Activated CD8-positive, alpha-beta memory T cell treated with anti-CD3 and anti-CD28 coated beads, Interleukin-2, amount 50 U/mL, for 24 hours (primary cell): ENCODE measurements around the gene MDP1.

ENCODE experiments used
- DNase-seq: peaks from one replicate; pipeline ENCODE4 v3.0.0-alpha.2; 2020; ENCODE audit errors: extremely low read depth

MDP1 gene

GRCh38 chr14:24215495-24216344, at the start of gene MDP1:
MDP1 (minus strand) TSS chr14:24216066; CDS start chr14:24215955, 111 bp downstream.
- peak; percentile 71 for DNase-seq

- DNase-seq, result no peak
Observed at GRCh38 chr14:24264298-24264697, 48.4 kb upstream of the MDP1 start.

- DNase-seq, result no peak
Observed at GRCh38 chr14:24263848-24264247, 48.0 kb upstream of the MDP1 start.

GRCh38 chr14:24262821-24263733, 47.2 kb upstream of the MDP1 start, which contains the start of gene TGM1:
TGM1 (minus strand) TSS chr14:24263177; CDS start chr14:24262352, 825 bp downstream.
- no peak for DNase-seq

GRCh38 chr14:24261969-24262327, 46.1 kb upstream of the MDP1 start:
- DNase-seq, result no peak

GRCh38 chr14:24261256-24261968, 45.5 kb upstream of the MDP1 start:
- no peak for DNase-seq

GRCh38 chr14:24260780-24261157, 44.9 kb upstream of the MDP1 start:
- no peak for DNase-seq

- DNase-seq, result no peak
Observed at GRCh38 chr14:24260026-24260779, 44.3 kb upstream of the MDP1 start.

GRCh38 chr14:24259282-24260025, 43.6 kb upstream of the MDP1 start:
- no peak for DNase-seq

- DNase-seq, result no peak
Observed at GRCh38 chr14:24258548-24259265, 42.8 kb upstream of the MDP1 start.

GRCh38 chr14:24258119-24258518, 42.3 kb upstream of the MDP1 start:
- DNase-seq, result no peak

- no peak for DNase-seq
Observed at GRCh38 chr14:24256960-24257359, 41.1 kb upstream of the MDP1 start.

GRCh38 chr14:24255931-24256711, 40.3 kb upstream of the MDP1 start:
- DNase-seq, result no peak

- DNase-seq, result no peak
Observed at GRCh38 chr14:24255438-24255837, 39.6 kb upstream of the MDP1 start.

GRCh38 chr14:24254630-24255392, 38.9 kb upstream of the MDP1 start:
- no peak for DNase-seq

- DNase-seq, result no peak
Observed at GRCh38 chr14:24253936-24254335, 38.1 kb upstream of the MDP1 start.

- no peak for DNase-seq
Observed at GRCh38 chr14:24252289-24253124, 36.6 kb upstream of the MDP1 start.
